IMR-90 (cell line): Measurements from ENCODE around the gene ZNF302. TPM values are rescaled to one million over a fixed set of nuclear protein-coding genes. Genes with fewer than 3 reads are reported as not detected.

Source experiments
- ATAC-seq: fragments of 200-7000 bp; cut with Tn5 transposase; 2 replicates; pipeline ENCODE4 v1.9.1; 2020; ENCODE audit warnings: low read depth, mild to moderate bottlenecking, moderate library complexity
- BruUV-seq: library from RNA; stranded (reverse); fragments of 400-500 nt; replicated peaks from 2 replicates; lab custom pipeline; 2021; lab: Mats Ljungman, UMichigan
- CTCF ChIA-PET: fragments of 300-600 bp; formaldehyde crosslinking; extraction: SDS; loops from one replicate; lab custom pipeline; 2021; ENCODE audit warnings: antibody characterized with exemption; lab: Yijun Ruan, JAX
- POLR2A ChIA-PET: fragments of 300-600 bp; sonication (Branson Sonifier 250); formaldehyde crosslinking; loops from one replicate; lab custom pipeline; 2022; ENCODE audit warnings: antibody characterized with exemption; ENCODE audit not compliant: unreplicated experiment; lab: Charles Lee
- DNase-seq: peaks from one replicate; pipeline ENCODE4 v3.0.0; 2013
- H2AFZ ChIP-seq: replicated peaks from 2 replicates; pipeline ENCODE3; 2013; ENCODE audit warnings: low read length, mild to moderate bottlenecking; ENCODE audit not compliant: poor library complexity
- H2AK5ac ChIP-seq: 2 replicates; pipeline ENCODE4 v1.6.1; 2013; ENCODE audit warnings: low read depth, low read length, inconsistent platforms
- H2AK9ac ChIP-seq: replicated peaks from 2 replicates; pipeline ENCODE3; 2013; ENCODE audit warnings: mild to moderate bottlenecking, low read depth, low read length, moderate library complexity; ENCODE audit not compliant: poor library complexity
- H2BK120ac ChIP-seq: 2 replicates; pipeline ENCODE4 v1.6.1; 2013; ENCODE audit warnings: low read depth, low read length, inconsistent platforms
- H2BK15ac ChIP-seq: 3 replicates; pipeline ENCODE4 v1.6.1; 2013; ENCODE audit warnings: low read depth, low read length, inconsistent platforms
- H2BK20ac ChIP-seq: 2 replicates; pipeline ENCODE4 v1.6.1; 2013; ENCODE audit warnings: low read depth, mild to moderate bottlenecking, inconsistent platforms, low read length, moderate library complexity
- H2BK5ac ChIP-seq: 2 replicates; pipeline ENCODE4 v1.6.1; 2013; ENCODE audit warnings: mild to moderate bottlenecking, low read depth, low read length, inconsistent platforms; ENCODE audit not compliant: poor library complexity, severe bottlenecking
- H3K14ac ChIP-seq: replicated peaks from 2 replicates; pipeline ENCODE4 v1.6.1; 2013; ENCODE audit warnings: low read depth, low read length, inconsistent platforms
- H3K18ac ChIP-seq: 2 replicates; pipeline ENCODE4 v1.6.1; 2013; ENCODE audit warnings: low read depth, low read length, control low read depth
- H3K23ac ChIP-seq: 2 replicates; pipeline ENCODE4 v1.6.1; 2013; ENCODE audit warnings: low read depth, low read length, inconsistent platforms
- H3K27ac ChIP-seq: 2 replicates; pipeline ENCODE4 v1.5.1; 2013; ENCODE audit warnings: mild to moderate bottlenecking, control low read depth, low read length; ENCODE audit not compliant: insufficient read depth
- H3K27me3 ChIP-seq: 2 replicates; pipeline ENCODE4 v1.6.1; 2013; ENCODE audit warnings: low read length; ENCODE audit not compliant: control insufficient read depth, insufficient read depth
- H3K36me3 ChIP-seq: 2 replicates; pipeline ENCODE4 v1.6.1; 2013; ENCODE audit warnings: low read length, mixed read lengths; ENCODE audit not compliant: control insufficient read depth, insufficient read depth
- H3K4ac ChIP-seq: 2 replicates; pipeline ENCODE4 v1.6.1; 2013; ENCODE audit warnings: low read depth, low read length, inconsistent platforms
- H3K4me1 ChIP-seq: 2 replicates; pipeline ENCODE4 v1.6.1; 2013; ENCODE audit warnings: low read length, mixed read lengths; ENCODE audit not compliant: control insufficient read depth, insufficient read depth
- H3K4me2 ChIP-seq: 2 replicates; pipeline ENCODE4 v1.6.1; 2013; ENCODE audit warnings: low read depth, mild to moderate bottlenecking, control low read depth, low read length, moderate library complexity
- H3K4me3 ChIP-seq: 2 replicates; pipeline ENCODE4 v1.5.1; 2013; ENCODE audit warnings: low read depth, mild to moderate bottlenecking, control low read depth, low read length, moderate library complexity; ENCODE audit not compliant: insufficient read depth
- H3K56ac ChIP-seq: 2 replicates; pipeline ENCODE4 v1.6.1; 2013; ENCODE audit warnings: low read length, inconsistent platforms; ENCODE audit not compliant: insufficient read depth; ENCODE audit errors: extremely low read depth
- H3K79me1 ChIP-seq, 2 experiments: 2 replicates each; pipeline ENCODE4 v1.6.1; 2013; ENCODE audit warnings: low read length in 2 of 2, inconsistent platforms in 1 of 2, low read depth in 1 of 2
- H3K9ac ChIP-seq: 2 replicates; pipeline ENCODE4 v1.6.1; 2013; ENCODE audit warnings: low read depth, low read length, control low read depth
- H3K9me1 ChIP-seq: 2 replicates; pipeline ENCODE4 v1.6.1; 2013; ENCODE audit warnings: low read length, inconsistent platforms; ENCODE audit not compliant: insufficient read depth
- H3K9me3 ChIP-seq: 2 replicates; pipeline ENCODE4 v1.6.1; 2013; ENCODE audit warnings: low read length; ENCODE audit not compliant: control insufficient read depth, insufficient read depth
- H4K20me1 ChIP-seq: 2 replicates; pipeline ENCODE4 v1.6.1; 2013; ENCODE audit warnings: low read length, inconsistent platforms; ENCODE audit not compliant: insufficient read depth
- H4K5ac ChIP-seq: 2 replicates; pipeline ENCODE4 v1.6.1; 2013; ENCODE audit warnings: mild to moderate bottlenecking, low read depth, low read length, control low read depth
- H4K8ac ChIP-seq, 2 experiments: 2 replicates each; pipeline ENCODE4 v1.6.1; 2013; ENCODE audit warnings: low read depth in 2 of 2, low read length in 2 of 2, control low read depth in 1 of 2, inconsistent platforms in 1 of 2
- H4K91ac ChIP-seq: 2 replicates; pipeline ENCODE4 v1.6.1; 2013; ENCODE audit warnings: low read depth, low read length, inconsistent platforms; ENCODE audit not compliant: insufficient read depth
- BHLHE40 ChIP-seq: fragments of 150-350 bp; IDR thresholded peaks from 2 replicates; pipeline ENCODE4 v1.6.1; 2016; ENCODE audit warnings: mild to moderate bottlenecking, low read depth, low read length
- CHD1 ChIP-seq: IDR thresholded peaks from 2 replicates; pipeline ENCODE4 v1.6.1; 2012; ENCODE audit warnings: low read depth, low read length, improper control_type of control experiment
- FOS ChIP-seq: fragments of 150-350 bp; IDR thresholded peaks from 2 replicates; pipeline ENCODE4 v1.6.1; 2016; ENCODE audit warnings: low read depth, low read length
- MAFK ChIP-seq: IDR thresholded peaks from 2 replicates; pipeline ENCODE4 v1.6.1; 2012; ENCODE audit warnings: low read depth, low read length, improper control_type of control experiment
- MXI1 ChIP-seq: IDR thresholded peaks from 2 replicates; pipeline ENCODE4 v1.6.1; 2012; ENCODE audit warnings: low read depth, mild to moderate bottlenecking, low read length, moderate library complexity, borderline replicate concordance
- POLR2A ChIP-seq: IDR thresholded peaks from 2 replicates; pipeline ENCODE4 v1.6.1; 2012; ENCODE audit warnings: mild to moderate bottlenecking, low read depth, low read length
- RAD21 ChIP-seq: IDR thresholded peaks from 2 replicates; pipeline ENCODE4 v1.6.1; 2012; ENCODE audit warnings: low read length, improper control_type of control experiment
- RCOR1 ChIP-seq: IDR thresholded peaks from 2 replicates; pipeline ENCODE4 v1.6.1; 2012; ENCODE audit warnings: mild to moderate bottlenecking, low read length, improper control_type of control experiment; ENCODE audit not compliant: insufficient replicate concordance
- RFX5 ChIP-seq: IDR thresholded peaks from 2 replicates; pipeline ENCODE4 v1.8.0; 2012; ENCODE audit warnings: low read depth, mild to moderate bottlenecking, low read length, moderate library complexity
- SMC3 ChIP-seq: fragments of 150-350 bp; IDR thresholded peaks from 2 replicates; pipeline ENCODE4 v1.6.1; 2016; ENCODE audit warnings: low read depth, mild to moderate bottlenecking, antibody characterized with exemption, low read length, moderate library complexity
- WGBS, 2 experiments: methylation state at CpG; one replicate each; pipeline versions ENCODE4 v1.1.5 to v1.1.7; 2013; ENCODE audit warnings: missing lambda C conversion rate in 2 of 2; ENCODE audit not compliant: insufficient read length in 1 of 2; ENCODE audit errors: extremely low coverage in 2 of 2; 5-methylcytosine and 5-hydroxymethylcytosine counted together
- dilution Hi-C: fragments of 300-500 bp; cut with HindIII; formaldehyde crosslinking; loops from one replicate; pipeline ENCODE4 v1.14.3; 2018; ENCODE audit warnings: low sequenced_read_pairs; ENCODE audit not compliant: unreplicated experiment
- in situ Hi-C: fragments of 300-500 bp; cut with MboI; formaldehyde crosslinking; loops from 3 replicates; pipeline ENCODE4 v1.14.3; 2019; ENCODE audit warnings: low sequenced_read_pairs, inconsistent platforms, mixed read lengths
- intact Hi-C: fragments of 100-400 bp; cut with micrococcal nuclease; formaldehyde crosslinking; loops from 2 replicates; pipeline ENCODE4 v1.10.0; 2022
- polyA plus RNA-seq, 3 experiments: library from polyadenylated mRNA; depleted of rRNA; stranded (reverse); fragments of >200 nt; gene quantifications; 2 replicates each; pipeline ENCODE4 v1.2.3, GENCODE V29; 2012; ENCODE audit warnings: low replicate concordance in 1 of 3
- total RNA-seq: library from RNA; depleted of rRNA; stranded (reverse); fragments of >200 nt; gene quantifications from 2 replicates; pipeline ENCODE4 v1.2.3, GENCODE V29; 2012
- TF ChIP-seq, protein P1 (sequence below): fragments of 150-350 bp; IDR thresholded peaks from 2 replicates; pipeline ENCODE4 v1.6.1; 2017; ENCODE audit warnings: mild to moderate bottlenecking, antibody characterized with exemption, low read length, low read depth

The ZNF302 gene
- total and polyA plus RNA-seq, 2 of the 4 experiments (the other 2 are of a cell fraction), result 9.1 to 9.5 TPM

GRCh38 chr19:34669305-34669704, 8.2 kb upstream of the ZNF302 start:
- intact Hi-C loops (no loop called here), dilution Hi-C loops (no loop called here), in situ Hi-C loops (no loop called here)
- Histone ChIP-seq H3K4ac (no peak overlapping the region), H2BK5ac (no peak overlapping the region), H2BK120ac (no peak overlapping the region), H3K9ac (no peak overlapping the region), H3K4me2 (no peak overlapping the region), H2AK9ac (no peak overlapping the region), H4K91ac (no peak overlapping the region), H3K9me1 (no peaks in the 10 kb centered on the region), H3K27me3 (no peaks in the 10 kb centered on the region), H2BK20ac (no peak overlapping the region), H3K4me3 (no peak overlapping the region), H2BK15ac (no peak overlapping the region), H3K27ac (no peak overlapping the region), H3K14ac (no peak overlapping the region), H3K23ac (no peak overlapping the region), H4K8ac (no peak overlapping the region), H4K5ac (no peak overlapping the region), H3K36me3 (no peaks in the 10 kb centered on the region), H3K79me1 (no peaks in the 10 kb centered on the region), H2AFZ (no peak overlapping the region), H2AK5ac (no peak overlapping the region), H3K9me3 (no peaks in the 10 kb centered on the region), H3K4me1 (peaks cover 5% of the 10 kb centered on the region), H3K18ac (no peak overlapping the region), H4K20me1 (no peaks in the 10 kb centered on the region), H3K56ac (no peak overlapping the region)
- ATAC-seq (no peak), DNase-seq (no peak)
- ChIA-PET CTCF (interaction anchor here (0.6 kb wide), 1 partner anchor 49 kb away, joined by 3 read pairs; no protein-coding TSS in a partner anchor), POLR2A (no interaction called here)
- no TSS peak for BruUV-seq
- WGBS, 2 experiments, result 75% methylated on average over 2 of the region's 7 CpGs; no CpG with 5 or more reads in 1 of the 2 experiments
- no peak for TF ChIP-seq FOS
- no peak for TF ChIP-seq RFX5
- TF ChIP-seq, protein P1, sequence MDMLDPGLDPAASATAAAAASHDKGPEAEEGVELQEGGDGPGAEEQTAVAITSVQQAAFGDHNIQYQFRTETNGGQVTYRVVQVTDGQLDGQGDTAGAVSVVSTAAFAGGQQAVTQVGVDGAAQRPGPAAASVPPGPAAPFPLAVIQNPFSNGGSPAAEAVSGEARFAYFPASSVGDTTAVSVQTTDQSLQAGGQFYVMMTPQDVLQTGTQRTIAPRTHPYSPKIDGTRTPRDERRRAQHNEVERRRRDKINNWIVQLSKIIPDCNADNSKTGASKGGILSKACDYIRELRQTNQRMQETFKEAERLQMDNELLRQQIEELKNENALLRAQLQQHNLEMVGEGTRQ, result no peak
- no peak for TF ChIP-seq POLR2A
- TF ChIP-seq CHD1, result no peak
- TF ChIP-seq MXI1, result no peak
- no peak for TF ChIP-seq RCOR1
- no peak for TF ChIP-seq RAD21
- TF ChIP-seq MAFK, result no peak
- TF ChIP-seq BHLHE40, result no peak
- no peak for TF ChIP-seq SMC3
